ENCODE data around the gene CAPN8.
"Not testable (repeated sequence)": the region's sequence is repeated elsewhere in the genome, so short reads cannot be mapped to it uniquely, and the experiment has no call there.

Gene CAPN8

GRCh38 chr1:223525957-223526356, 139.5 kb downstream of the CAPN8 start:
- no peak for DNase-seq (ENCODE audit: low read depth)

- DNase-seq (ENCODE audit: low read depth) = no peak
These were observed 140.0 kb downstream of the CAPN8 start for GRCh38 chr1:223525546-223525945.

- DNase-seq (ENCODE audit: low read depth) = no peak
These were observed 140.5 kb downstream of the CAPN8 start for GRCh38 chr1:223524930-223525451.

GRCh38 chr1:223521150-223521549, 144.4 kb downstream of the CAPN8 start:
- no peak for DNase-seq (ENCODE audit: low read depth)

GRCh38 chr1:223520200-223520599, 145.3 kb downstream of the CAPN8 start:
- no peak for DNase-seq (ENCODE audit: low read depth)

GRCh38 chr1:223519116-223519515, 146.4 kb downstream of the CAPN8 start:
- DNase-seq (ENCODE audit: low read depth) = no peak

- DNase-seq (ENCODE audit: low read depth) = not testable (repeated sequence)
These were observed 146.9 kb downstream of the CAPN8 start for GRCh38 chr1:223518553-223518952.

GRCh38 chr1:223515926-223516325, 149.6 kb downstream of the CAPN8 start:
- DNase-seq (ENCODE audit: low read depth) = no peak

GRCh38 chr1:223515421-223515820, 150.1 kb downstream of the CAPN8 start:
- DNase-seq (ENCODE audit: low read depth) = no peak

- no peak for DNase-seq (ENCODE audit: low read depth)
These were observed 150.9 kb downstream of the CAPN8 start for GRCh38 chr1:223514644-223515043.

- no peak for DNase-seq (ENCODE audit: low read depth)
These were observed 152.2 kb downstream of the CAPN8 start for GRCh38 chr1:223513309-223513708.

- DNase-seq (ENCODE audit: low read depth) = no peak
These were observed 153.4 kb downstream of the CAPN8 start for GRCh38 chr1:223512057-223512456.

GRCh38 chr1:223508796-223509195, 156.7 kb downstream of the CAPN8 start:
- no peak for DNase-seq (ENCODE audit: low read depth)

- no peak for DNase-seq (ENCODE audit: low read depth)
These were observed 160.8 kb downstream of the CAPN8 start for GRCh38 chr1:223504741-223505140.

GRCh38 chr1:223503348-223503747, 162.2 kb downstream of the CAPN8 start:
- DNase-seq (ENCODE audit: low read depth) = no peak

- no peak for DNase-seq (ENCODE audit: low read depth)
These were observed 164.7 kb downstream of the CAPN8 start for GRCh38 chr1:223500560-223501425.

GRCh38 chr1:223496883-223497282, 168.6 kb downstream of the CAPN8 start:
- no peak for DNase-seq (ENCODE audit: low read depth)

GRCh38 chr1:223494926-223495645, 170.4 kb downstream of the CAPN8 start:
- DNase-seq (ENCODE audit: low read depth) = no peak

GRCh38 chr1:223492044-223492443, 173.5 kb downstream of the CAPN8 start:
- no peak for DNase-seq (ENCODE audit: low read depth)
